Measurements from ENCODE around the gene TMEM132D.

The TMEM132D gene

GRCh38 chr12:129851296-129851695 lies 52.5 kb downstream of the TMEM132D start:
- Histone ChIP-seq H4K20me1 (no peaks in the 10 kb centered on the region), H3K9me3 (no peaks in the 10 kb centered on the region), H3K36me3 (no peaks in the 10 kb centered on the region), H3K4me1 (no peaks in the 10 kb centered on the region), H3K27ac (no peak overlapping the region), H3K4me3 (no peak overlapping the region), H3K27me3 (no peaks in the 10 kb centered on the region), H3K4me2 (no peak overlapping the region), H3K9ac (no peak overlapping the region)
- no peak for TF ChIP-seq Cebpa-rat (IDR thresholded peaks at IDR 0.05)

- no peaks in the 10 kb centered on the region for H3K9me3 ChIP-seq
- no peak overlapping the region for H3K4me3 ChIP-seq
- no peak overlapping the region for H3K4me2 ChIP-seq
- no peaks in the 10 kb centered on the region for H3K27me3 ChIP-seq
- no peaks in the 10 kb centered on the region for H4K20me1 ChIP-seq
- H3K9ac ChIP-seq, result no peak overlapping the region
- H3K27ac ChIP-seq, result no peak overlapping the region
- H3K36me3 ChIP-seq, result no peaks in the 10 kb centered on the region
- TF ChIP-seq Cebpa-rat (IDR thresholded peaks at IDR 0.05), result no peak
- H3K4me1 ChIP-seq, result no peaks in the 10 kb centered on the region
Measured at GRCh38 chr12:129848876-129849275, 54.9 kb downstream of the TMEM132D start.

GRCh38 chr12:129847063-129847462 lies 56.8 kb downstream of the TMEM132D start:
- Histone ChIP-seq H3K36me3 (no peaks in the 10 kb centered on the region), H3K9ac (no peak overlapping the region), H3K9me3 (no peaks in the 10 kb centered on the region), H3K4me2 (no peak overlapping the region), H3K27ac (no peak overlapping the region), H3K4me3 (no peak overlapping the region), H3K27me3 (no peaks in the 10 kb centered on the region), H4K20me1 (no peaks in the 10 kb centered on the region), H3K4me1 (no peaks in the 10 kb centered on the region)
- TF ChIP-seq Cebpa-rat (IDR thresholded peaks at IDR 0.05), result no peak

- TF ChIP-seq Cebpa-rat (IDR thresholded peaks at IDR 0.05), result no peak
- Histone ChIP-seq H3K36me3 (no peaks in the 10 kb centered on the region), H4K20me1 (no peaks in the 10 kb centered on the region), H3K9ac (no peak overlapping the region), H3K27ac (no peak overlapping the region), H3K4me2 (no peak overlapping the region), H3K4me1 (no peaks in the 10 kb centered on the region), H3K27me3 (no peaks in the 10 kb centered on the region), H3K9me3 (no peaks in the 10 kb centered on the region), H3K4me3 (no peak overlapping the region)
Measured at GRCh38 chr12:129844662-129845220, 59.1 kb downstream of the TMEM132D start.

- Histone ChIP-seq H3K9me3 (no peaks in the 10 kb centered on the region), H3K4me2 (no peak overlapping the region), H3K27me3 (no peaks in the 10 kb centered on the region), H4K20me1 (no peaks in the 10 kb centered on the region), H3K4me1 (no peaks in the 10 kb centered on the region), H3K36me3 (no peaks in the 10 kb centered on the region), H3K4me3 (no peak overlapping the region), H3K9ac (no peak overlapping the region), H3K27ac (no peak overlapping the region)
- no peak for TF ChIP-seq Cebpa-rat (IDR thresholded peaks at IDR 0.05)
Measured at GRCh38 chr12:129841251-129841650, 62.6 kb downstream of the TMEM132D start.

DNA sequence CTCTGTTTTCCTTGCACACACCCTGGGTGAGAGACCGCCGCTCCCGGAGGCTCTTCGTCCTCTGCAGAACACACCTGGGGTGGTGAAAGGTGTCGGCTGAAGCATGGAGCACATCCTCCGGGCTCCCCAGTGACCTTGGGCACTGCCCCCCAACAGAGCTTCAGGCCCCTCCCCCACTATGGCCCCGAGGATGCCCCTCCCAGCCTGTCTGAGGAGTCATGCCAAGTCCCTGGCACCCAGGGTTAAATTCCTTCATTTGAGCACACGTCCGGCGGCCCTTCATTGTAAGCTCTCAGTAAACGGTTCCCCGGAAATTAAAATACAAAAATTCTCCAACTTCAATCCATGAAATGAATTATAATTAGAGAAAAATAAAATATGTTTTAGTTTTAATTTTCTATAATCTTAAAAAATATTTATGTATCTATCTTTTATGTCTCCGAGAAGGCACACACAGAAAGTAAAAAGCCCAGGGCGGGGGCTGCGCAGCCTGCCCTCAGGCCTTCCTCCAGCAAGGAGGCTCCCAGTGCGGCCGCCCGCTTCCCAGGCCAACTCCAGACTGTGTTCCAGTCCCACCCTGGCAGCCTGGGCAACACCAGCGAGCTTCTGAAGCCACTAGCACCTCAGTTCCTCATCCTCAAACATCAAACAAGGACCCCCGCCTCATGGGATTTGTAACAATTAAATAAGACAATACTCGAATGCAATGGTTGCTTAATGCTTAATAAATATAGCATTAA lies 63.5 kb downstream of the TMEM132D start:
- Histone ChIP-seq H3K9me3 (no peaks in the 10 kb centered on the region), H3K27me3 (no peaks in the 10 kb centered on the region), H4K20me1 (no peaks in the 10 kb centered on the region), H3K9ac (no peak overlapping the region), H3K27ac (no peak overlapping the region), H3K36me3 (no peaks in the 10 kb centered on the region), H3K4me1 (no peaks in the 10 kb centered on the region), H3K4me3 (no peak overlapping the region), H3K4me2 (no peak overlapping the region)
- no peak for TF ChIP-seq Cebpa-rat (IDR thresholded peaks at IDR 0.05)

DNA sequence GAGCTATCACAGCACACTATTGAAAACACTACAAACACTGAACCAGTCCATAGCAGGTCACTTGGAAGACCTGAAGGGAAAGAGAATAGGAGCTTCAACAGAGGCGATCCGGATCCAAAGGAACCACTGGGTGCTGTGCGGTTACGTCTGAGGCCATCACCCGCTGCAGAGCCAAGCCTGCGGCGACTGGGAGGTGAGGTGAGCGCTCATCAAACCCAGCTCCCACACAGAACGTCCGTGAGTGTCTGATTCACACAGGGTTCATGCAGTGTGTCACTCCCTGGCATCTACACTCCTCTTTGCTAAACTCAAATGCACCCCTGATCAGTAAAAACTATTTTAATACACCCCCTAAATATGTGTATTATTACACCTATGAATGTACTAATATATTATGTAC lies 64.1 kb downstream of the TMEM132D start:
- TF ChIP-seq Cebpa-rat (IDR thresholded peaks at IDR 0.05), result no peak
- no peaks in the 10 kb centered on the region for H3K9me3 ChIP-seq
- H3K4me1 ChIP-seq, result no peaks in the 10 kb centered on the region
- no peaks in the 10 kb centered on the region for H4K20me1 ChIP-seq
- H3K27me3 ChIP-seq, result no peaks in the 10 kb centered on the region
- H3K4me3 ChIP-seq, result no peak overlapping the region
- H3K9ac ChIP-seq, result no peak overlapping the region
- no peak overlapping the region for H3K4me2 ChIP-seq
- no peak overlapping the region for H3K27ac ChIP-seq
- no peaks in the 10 kb centered on the region for H3K36me3 ChIP-seq

GRCh38 chr12:129831294-129831693 lies 72.5 kb downstream of the TMEM132D start:
- Histone ChIP-seq H3K9me3 (no peaks in the 10 kb centered on the region), H3K27me3 (no peaks in the 10 kb centered on the region), H3K36me3 (no peaks in the 10 kb centered on the region), H3K4me1 (no peaks in the 10 kb centered on the region), H3K27ac (no peak overlapping the region), H3K9ac (no peak overlapping the region), H3K4me3 (no peak overlapping the region), H3K4me2 (no peak overlapping the region), H4K20me1 (no peaks in the 10 kb centered on the region)
- TF ChIP-seq Cebpa-rat (IDR thresholded peaks at IDR 0.05), result no peak

DNA sequence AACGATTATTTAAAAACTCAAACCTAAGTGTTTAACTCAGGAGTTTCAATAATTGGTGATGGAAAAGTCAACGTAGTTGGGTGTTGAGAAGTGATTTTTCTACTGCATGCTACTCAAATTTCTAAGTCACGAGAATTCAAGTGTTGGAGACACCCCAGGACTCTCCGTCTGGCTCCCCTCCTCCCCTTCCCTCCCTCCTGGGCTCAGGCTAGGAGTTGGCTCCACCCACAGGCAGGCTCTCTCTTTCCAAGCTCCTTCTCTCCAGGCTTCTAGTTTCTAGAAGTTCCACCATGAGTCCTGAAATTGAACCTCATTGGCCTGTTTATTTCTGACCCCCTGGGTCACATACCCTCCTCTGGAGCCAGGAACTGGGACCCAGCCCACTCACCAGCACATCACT lies 73.0 kb downstream of the TMEM132D start:
- Histone ChIP-seq H4K20me1 (no peaks in the 10 kb centered on the region), H3K27me3 (no peaks in the 10 kb centered on the region), H3K36me3 (no peaks in the 10 kb centered on the region), H3K4me2 (no peak overlapping the region), H3K4me1 (no peaks in the 10 kb centered on the region), H3K9ac (no peak overlapping the region), H3K27ac (no peak overlapping the region), H3K4me3 (no peak overlapping the region), H3K9me3 (no peaks in the 10 kb centered on the region)
- no peak for TF ChIP-seq Cebpa-rat (IDR thresholded peaks at IDR 0.05)

GRCh38 chr12:129827866-129828384 lies 75.9 kb downstream of the TMEM132D start:
- no peaks in the 10 kb centered on the region for H3K36me3 ChIP-seq
- H4K20me1 ChIP-seq, result no peaks in the 10 kb centered on the region
- no peak overlapping the region for H3K27ac ChIP-seq
- H3K27me3 ChIP-seq, result no peaks in the 10 kb centered on the region; the same call in 1 of the 2 replicates
- H3K4me1 ChIP-seq, result peaks cover 1% of the 10 kb centered on the region; the same call in 1 of the 2 replicates
- TF ChIP-seq Cebpa-rat (IDR thresholded peaks at IDR 0.05), result no peak
- no peak overlapping the region for H3K9ac ChIP-seq
- peaks cover 7% of the 10 kb centered on the region for H3K9me3 ChIP-seq
- no peak overlapping the region for H3K4me3 ChIP-seq
- no peak overlapping the region for H3K4me2 ChIP-seq

Data from BLaER1 (cell line).